T-helper 9 cell (primary cell): ENCODE data around the gene RDH14.
A peak's percentile ranks its signal among the peaks of the same experiment; 100 is the strongest.

Source experiments
- DNase-seq: peaks from one replicate; pipeline ENCODE4 v3.0.0-alpha.2; 2020
- total RNA-seq, 2 donors: gene quantifications; one replicate each; lab custom pipeline; 2026; lab: John Stamatoyannopoulos, UW

Gene RDH14
- 6.3 to 18.7 reads per million in 2 donors for total RNA-seq

GRCh38 chr2:18560031-18560796 lies at the start of gene RDH14:
RDH14 (minus strand) TSS chr2:18560653; CDS start chr2:18560572, 81 bp downstream.
- DNase-seq = peak; percentile 87

GRCh38 chr2:18610090-18610489 lies 49.6 kb upstream of the RDH14 start:
- DNase-seq = no peak

- no peak for DNase-seq
Observed at GRCh38 chr2:18605115-18605514, 44.7 kb upstream of the RDH14 start.

- DNase-seq = no peak
Observed at GRCh38 chr2:18604531-18604885, 44.1 kb upstream of the RDH14 start.

- no peak for DNase-seq
Observed at GRCh38 chr2:18603854-18604530, 43.5 kb upstream of the RDH14 start.

- DNase-seq = no peak
Observed at GRCh38 chr2:18602298-18602697, 41.8 kb upstream of the RDH14 start.

GRCh38 chr2:18600255-18600613 lies 39.8 kb upstream of the RDH14 start:
- DNase-seq = no peak

GRCh38 chr2:18599509-18600254 lies 39.2 kb upstream of the RDH14 start:
- no peak for DNase-seq

- no peak for DNase-seq
Observed at GRCh38 chr2:18598848-18599484, 38.5 kb upstream of the RDH14 start.

- no peak for DNase-seq
Observed at GRCh38 chr2:18597618-18598017, 37.2 kb upstream of the RDH14 start.

- DNase-seq = no peak
Observed at GRCh38 chr2:18596993-18597392, 36.5 kb upstream of the RDH14 start.

GRCh38 chr2:18593496-18593895 lies 33.0 kb upstream of the RDH14 start:
- DNase-seq = no peak

GRCh38 chr2:18592372-18592771 lies 31.9 kb upstream of the RDH14 start:
- DNase-seq = no peak

GRCh38 chr2:18589354-18589753 lies 28.9 kb upstream of the RDH14 start, which contains the start of gene NT5C1B:
NT5C1B (minus strand) TSS chr2:18589569; CDS start chr2:18589468, 101 bp downstream.
- DNase-seq = no peak

- DNase-seq = no peak
Observed at GRCh38 chr2:18588802-18589201, 28.3 kb upstream of the RDH14 start.

- no peak for DNase-seq
Observed at GRCh38 chr2:18588049-18588448, 27.6 kb upstream of the RDH14 start.

- no peak for DNase-seq
Observed at GRCh38 chr2:18585526-18585925, 25.1 kb upstream of the RDH14 start.

- no peak for DNase-seq
Observed at GRCh38 chr2:18584608-18584954, 24.1 kb upstream of the RDH14 start.

GRCh38 chr2:18583905-18584607 lies 23.6 kb upstream of the RDH14 start:
- DNase-seq = no peak

GRCh38 chr2:18580606-18581005 lies 20.2 kb upstream of the RDH14 start:
- no peak for DNase-seq

GRCh38 chr2:18578033-18578432 lies 17.6 kb upstream of the RDH14 start:
- no peak for DNase-seq

GRCh38 chr2:18566145-18566769 lies 5.8 kb upstream of the RDH14 start:
- no peak for DNase-seq
